Measurements from ENCODE around the gene CADM2.

Gene CADM2

GRCh38 chr3:85004147-85004546 is 45.4 kb downstream of the CADM2 start:
- Mint-ChIP-seq H3K9me3 (no peaks in the 10 kb centered on the region), H3K36me3 (no peaks in the 10 kb centered on the region), H3K27ac (no peak overlapping the region), H3K4me1 (no peaks in the 10 kb centered on the region), H3K4me3 (no peak overlapping the region), H3K27me3 (no peaks in the 10 kb centered on the region)
- no peak for DNase-seq
- CTCF ChIA-PET, result no interaction called here

GRCh38 chr3:85005946-85006345 is 47.2 kb downstream of the CADM2 start:
- no peak overlapping the region for H3K27ac Mint-ChIP-seq
- no peaks in the 10 kb centered on the region for H3K27me3 Mint-ChIP-seq
- no peaks in the 10 kb centered on the region for H3K36me3 Mint-ChIP-seq
- no peak overlapping the region for H3K4me3 Mint-ChIP-seq
- no peaks in the 10 kb centered on the region for H3K9me3 Mint-ChIP-seq
- H3K4me1 Mint-ChIP-seq, result no peaks in the 10 kb centered on the region
- no peak for DNase-seq
- CTCF ChIA-PET, result no interaction called here

- CTCF ChIA-PET, result no interaction called here
- H3K4me1 Mint-ChIP-seq, result no peaks in the 10 kb centered on the region
- no peak for DNase-seq
Measured at GRCh38 chr3:85007195-85008094, 48.7 kb downstream of the CADM2 start.

GRCh38 chr3:85020828-85021227 is 62.0 kb downstream of the CADM2 start:
- Mint-ChIP-seq H3K9me3 (peaks cover 3% of the 10 kb centered on the region), H3K4me3 (no peak overlapping the region), H3K27me3 (no peaks in the 10 kb centered on the region), H3K4me1 (no peaks in the 10 kb centered on the region), H3K36me3 (no peaks in the 10 kb centered on the region), H3K27ac (no peak overlapping the region)
- CTCF ChIA-PET, result no interaction called here
- DNase-seq, result no peak

More at GRCh38 chr3:85007195-85008094, 48.7 kb downstream of the CADM2 start:
- no peaks in the 10 kb centered on the region for H3K9me3 Mint-ChIP-seq
- no peaks in the 10 kb centered on the region for H3K27me3 Mint-ChIP-seq
- no peak overlapping the region for H3K27ac Mint-ChIP-seq
- H3K4me3 Mint-ChIP-seq, result no peak overlapping the region
- H3K36me3 Mint-ChIP-seq, result no peaks in the 10 kb centered on the region

GRCh38 chr3:85030052-85030451 is 71.3 kb downstream of the CADM2 start:
- H3K27me3 Mint-ChIP-seq, result no peaks in the 10 kb centered on the region
- H3K27ac Mint-ChIP-seq, result no peak overlapping the region
- CTCF ChIA-PET, result no interaction called here
- H3K36me3 Mint-ChIP-seq, result no peaks in the 10 kb centered on the region
- peaks cover 3% of the 10 kb centered on the region for H3K9me3 Mint-ChIP-seq
- no peak overlapping the region for H3K4me3 Mint-ChIP-seq
- no peak for DNase-seq
- H3K4me1 Mint-ChIP-seq, result no peaks in the 10 kb centered on the region

- no peaks in the 10 kb centered on the region for H3K9me3 Mint-ChIP-seq
Measured at GRCh38 chr3:85037203-85037602, 78.4 kb downstream of the CADM2 start.

GRCh38 chr3:85041001-85041400 is 82.2 kb downstream of the CADM2 start:
- Mint-ChIP-seq H3K9me3 (peaks cover 3% of the 10 kb centered on the region), H3K27me3 (no peaks in the 10 kb centered on the region), H3K27ac (no peak overlapping the region), H3K4me1 (no peaks in the 10 kb centered on the region), H3K4me3 (no peak overlapping the region), H3K36me3 (no peaks in the 10 kb centered on the region)
- CTCF ChIA-PET, result no interaction called here
- DNase-seq, result no peak

More at GRCh38 chr3:85037203-85037602, 78.4 kb downstream of the CADM2 start:
- DNase-seq, result no peak
- Mint-ChIP-seq H3K4me3 (no peak overlapping the region), H3K4me1 (no peaks in the 10 kb centered on the region), H3K27me3 (no peaks in the 10 kb centered on the region), H3K27ac (no peak overlapping the region), H3K36me3 (no peaks in the 10 kb centered on the region)
- CTCF ChIA-PET, result no interaction called here

- H3K27me3 Mint-ChIP-seq, result no peaks in the 10 kb centered on the region
- no peak for DNase-seq
- CTCF ChIA-PET, result no interaction called here
- no peak overlapping the region for H3K4me3 Mint-ChIP-seq
- no peaks in the 10 kb centered on the region for H3K4me1 Mint-ChIP-seq
- H3K9me3 Mint-ChIP-seq, result peaks cover 3% of the 10 kb centered on the region
- no peaks in the 10 kb centered on the region for H3K36me3 Mint-ChIP-seq
- no peak overlapping the region for H3K27ac Mint-ChIP-seq
Measured at GRCh38 chr3:85041562-85042055, 82.8 kb downstream of the CADM2 start.

- H3K27me3 Mint-ChIP-seq, result no peaks in the 10 kb centered on the region
- no peak overlapping the region for H3K27ac Mint-ChIP-seq
- no peak overlapping the region for H3K4me3 Mint-ChIP-seq
- no peaks in the 10 kb centered on the region for H3K36me3 Mint-ChIP-seq
- H3K4me1 Mint-ChIP-seq, result no peaks in the 10 kb centered on the region
- CTCF ChIA-PET, result no interaction called here
- DNase-seq, result no peak
- no peaks in the 10 kb centered on the region for H3K9me3 Mint-ChIP-seq
Measured at GRCh38 chr3:85050821-85051220, 92.0 kb downstream of the CADM2 start.

GRCh38 chr3:85051786-85052185 is 93.0 kb downstream of the CADM2 start:
- Mint-ChIP-seq H3K36me3 (no peaks in the 10 kb centered on the region), H3K9me3 (no peaks in the 10 kb centered on the region), H3K4me3 (no peak overlapping the region), H3K4me1 (no peaks in the 10 kb centered on the region), H3K27me3 (no peaks in the 10 kb centered on the region), H3K27ac (no peak overlapping the region)
- CTCF ChIA-PET, result no interaction called here
- no peak for DNase-seq

GRCh38 chr3:85053626-85054025 is 94.8 kb downstream of the CADM2 start:
- Mint-ChIP-seq H3K4me1 (no peaks in the 10 kb centered on the region), H3K36me3 (no peaks in the 10 kb centered on the region), H3K9me3 (no peaks in the 10 kb centered on the region), H3K4me3 (no peak overlapping the region), H3K27ac (no peak overlapping the region), H3K27me3 (no peaks in the 10 kb centered on the region)
- DNase-seq, result no peak
- CTCF ChIA-PET, result no interaction called here

- CTCF ChIA-PET, result no interaction called here
- H3K27me3 Mint-ChIP-seq, result no peaks in the 10 kb centered on the region
- DNase-seq, result no peak
- peaks cover 3% of the 10 kb centered on the region for H3K9me3 Mint-ChIP-seq
- no peak overlapping the region for H3K4me3 Mint-ChIP-seq
- H3K36me3 Mint-ChIP-seq, result no peaks in the 10 kb centered on the region
- H3K4me1 Mint-ChIP-seq, result no peaks in the 10 kb centered on the region
- H3K27ac Mint-ChIP-seq, result no peak overlapping the region
Measured at GRCh38 chr3:85054579-85054978, 95.8 kb downstream of the CADM2 start.

- H3K9me3 Mint-ChIP-seq, result peaks cover 2% of the 10 kb centered on the region
- DNase-seq, result no peak
- no peaks in the 10 kb centered on the region for H3K27me3 Mint-ChIP-seq
- no peaks in the 10 kb centered on the region for H3K4me1 Mint-ChIP-seq
- CTCF ChIA-PET, result no interaction called here
- no peaks in the 10 kb centered on the region for H3K36me3 Mint-ChIP-seq
- H3K4me3 Mint-ChIP-seq, result no peak overlapping the region
- no peak overlapping the region for H3K27ac Mint-ChIP-seq
Measured at GRCh38 chr3:85068911-85069310, 110.1 kb downstream of the CADM2 start.

GRCh38 chr3:85074003-85074402 is 115.2 kb downstream of the CADM2 start:
- H3K4me1 Mint-ChIP-seq, result no peaks in the 10 kb centered on the region
- no peaks in the 10 kb centered on the region for H3K27me3 Mint-ChIP-seq
- CTCF ChIA-PET, result no interaction called here
- no peaks in the 10 kb centered on the region for H3K36me3 Mint-ChIP-seq
- H3K9me3 Mint-ChIP-seq, result no peaks in the 10 kb centered on the region
- H3K27ac Mint-ChIP-seq, result no peak overlapping the region
- DNase-seq, result no peak
- H3K4me3 Mint-ChIP-seq, result no peak overlapping the region

GRCh38 chr3:85075663-85076062 is 116.9 kb downstream of the CADM2 start:
- no peak for DNase-seq
- H3K36me3 Mint-ChIP-seq, result no peaks in the 10 kb centered on the region
- no peaks in the 10 kb centered on the region for H3K9me3 Mint-ChIP-seq
- H3K27ac Mint-ChIP-seq, result no peak overlapping the region
- H3K27me3 Mint-ChIP-seq, result no peaks in the 10 kb centered on the region
- CTCF ChIA-PET, result no interaction called here
- no peaks in the 10 kb centered on the region for H3K4me1 Mint-ChIP-seq
- H3K4me3 Mint-ChIP-seq, result no peak overlapping the region

All from activated naive CD4-positive, alpha-beta T cell treated with anti-CD3 and anti-CD28 coated beads, Interleukin-2, amount 10 ng/mL, durations not matched to agents 7 days and 5 days (primary cell).